B cell (primary cell): ENCODE data around the gene SPTB.

ENCODE experiments used
- EZH2 ChIP-seq: IDR thresholded peaks from 2 replicates; pipeline ENCODE4 v1.6.1; 2012; ENCODE audit warnings: borderline replicate concordance, low read depth, mild to moderate bottlenecking, moderate library complexity, low read length; ENCODE audit not compliant: insufficient read depth, poor library complexity, severe bottlenecking
- TF ChIP-seq, protein P1 (sequence below): fragments of 200-600 bp; IDR thresholded peaks from one replicate; pipeline ENCODE4 v1.8.0; 2022; ENCODE audit warnings: antibody characterized with exemption, mild to moderate bottlenecking

DNA sequence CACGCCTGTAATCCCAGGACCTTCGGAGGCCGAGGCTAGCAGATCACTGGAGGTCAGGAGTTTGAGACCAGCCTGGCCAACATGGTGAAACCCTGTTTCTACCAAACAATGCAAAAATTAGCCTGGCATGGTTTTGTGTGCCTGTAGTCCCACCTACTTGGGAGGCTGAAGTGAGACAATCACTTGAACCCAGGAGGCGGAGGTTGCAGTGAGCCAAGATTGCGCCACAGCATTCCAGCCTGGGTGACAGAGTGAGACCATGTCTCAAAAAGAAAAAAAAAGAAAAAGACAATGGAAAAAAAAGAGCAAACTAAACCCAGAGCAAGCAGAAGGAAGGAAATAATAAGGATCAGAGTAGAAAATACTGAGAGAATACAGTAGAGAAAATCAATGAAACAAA is 39.9 kb upstream of the SPTB start:
- TF ChIP-seq EZH2 = no peak
- TF ChIP-seq, protein P1, sequence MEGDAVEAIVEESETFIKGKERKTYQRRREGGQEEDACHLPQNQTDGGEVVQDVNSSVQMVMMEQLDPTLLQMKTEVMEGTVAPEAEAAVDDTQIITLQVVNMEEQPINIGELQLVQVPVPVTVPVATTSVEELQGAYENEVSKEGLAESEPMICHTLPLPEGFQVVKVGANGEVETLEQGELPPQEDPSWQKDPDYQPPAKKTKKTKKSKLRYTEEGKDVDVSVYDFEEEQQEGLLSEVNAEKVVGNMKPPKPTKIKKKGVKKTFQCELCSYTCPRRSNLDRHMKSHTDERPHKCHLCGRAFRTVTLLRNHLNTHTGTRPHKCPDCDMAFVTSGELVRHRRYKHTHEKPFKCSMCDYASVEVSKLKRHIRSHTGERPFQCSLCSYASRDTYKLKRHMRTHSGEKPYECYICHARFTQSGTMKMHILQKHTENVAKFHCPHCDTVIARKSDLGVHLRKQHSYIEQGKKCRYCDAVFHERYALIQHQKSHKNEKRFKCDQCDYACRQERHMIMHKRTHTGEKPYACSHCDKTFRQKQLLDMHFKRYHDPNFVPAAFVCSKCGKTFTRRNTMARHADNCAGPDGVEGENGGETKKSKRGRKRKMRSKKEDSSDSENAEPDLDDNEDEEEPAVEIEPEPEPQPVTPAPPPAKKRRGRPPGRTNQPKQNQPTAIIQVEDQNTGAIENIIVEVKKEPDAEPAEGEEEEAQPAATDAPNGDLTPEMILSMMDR = no peak
